GM12878 (cell line): ENCODE results near the gene SMARCC2.

Experiments
- POLR2A ChIP-seq: IDR thresholded peaks from 2 replicates; pipeline ENCODE4 v1.6.1; 2011; ENCODE audit warnings: low read depth, mild to moderate bottlenecking, low read length
- TF ChIP-seq, protein P1 (sequence below): fragments of 450-650 bp; IDR thresholded peaks from 2 replicates; pipeline ENCODE4 v1.6.1; 2017; ENCODE audit warnings: low read depth, mild to moderate bottlenecking, moderate library complexity

DNA sequence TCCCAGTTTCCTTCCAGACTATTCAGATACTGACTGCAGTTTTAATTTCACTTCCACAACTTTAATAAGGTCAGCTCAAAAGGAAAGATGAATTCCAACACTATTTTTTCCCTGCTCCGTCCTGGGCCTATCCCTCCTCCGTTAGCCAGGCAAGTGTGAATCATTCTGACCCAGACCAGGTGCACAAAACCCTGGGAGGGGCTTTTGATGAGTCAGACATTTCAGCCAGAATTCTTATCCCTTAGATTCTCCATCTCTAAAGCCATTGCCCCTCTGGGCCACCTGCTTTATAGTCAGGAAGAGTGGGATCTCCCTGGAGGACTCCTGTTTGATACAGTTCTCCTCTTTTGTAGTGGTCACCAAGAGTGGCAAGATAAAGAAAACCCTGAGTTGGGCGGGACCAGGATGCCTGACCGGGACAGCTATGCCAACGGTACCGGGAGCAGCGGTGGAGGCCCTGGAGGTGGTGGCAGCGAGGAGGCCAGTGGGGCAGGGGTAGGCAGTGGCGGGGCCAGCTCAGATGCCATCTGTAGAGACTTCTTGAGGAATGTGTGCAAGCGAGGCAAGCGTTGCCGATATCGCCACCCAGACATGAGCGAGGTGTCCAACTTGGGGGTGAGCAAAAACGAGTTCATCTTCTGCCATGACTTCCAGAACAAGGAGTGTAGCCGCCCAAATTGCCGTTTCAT is 69.0 kb downstream of the SMARCC2 start:
- TF ChIP-seq POLR2A = no peak
- TF ChIP-seq, protein P1, sequence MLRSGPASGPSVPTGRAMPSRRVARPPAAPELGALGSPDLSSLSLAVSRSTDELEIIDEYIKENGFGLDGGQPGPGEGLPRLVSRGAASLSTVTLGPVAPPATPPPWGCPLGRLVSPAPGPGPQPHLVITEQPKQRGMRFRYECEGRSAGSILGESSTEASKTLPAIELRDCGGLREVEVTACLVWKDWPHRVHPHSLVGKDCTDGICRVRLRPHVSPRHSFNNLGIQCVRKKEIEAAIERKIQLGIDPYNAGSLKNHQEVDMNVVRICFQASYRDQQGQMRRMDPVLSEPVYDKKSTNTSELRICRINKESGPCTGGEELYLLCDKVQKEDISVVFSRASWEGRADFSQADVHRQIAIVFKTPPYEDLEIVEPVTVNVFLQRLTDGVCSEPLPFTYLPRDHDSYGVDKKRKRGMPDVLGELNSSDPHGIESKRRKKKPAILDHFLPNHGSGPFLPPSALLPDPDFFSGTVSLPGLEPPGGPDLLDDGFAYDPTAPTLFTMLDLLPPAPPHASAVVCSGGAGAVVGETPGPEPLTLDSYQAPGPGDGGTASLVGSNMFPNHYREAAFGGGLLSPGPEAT = no peak
